K562 (cell line): ENCODE measurements around the gene SYT15.
"Not testable (repeated sequence)": the region's sequence is repeated elsewhere in the genome, so short reads cannot be mapped to it uniquely, and the experiment has no call there.

Experiments
- CHD2 ChIP-seq: IDR thresholded peaks from 2 replicates; pipeline ENCODE4 v1.6.1; 2011; ENCODE audit warnings: low read depth, low read length
- CTCF ChIP-seq, 3 experiments: IDR thresholded peaks in 2 of 3; conservative IDR thresholded peaks in 1 of 3; 2 replicates each; pipeline ENCODE4 v1.5.1; 2011 to 2012; ENCODE audit warnings: low read length in 3 of 3, mild to moderate bottlenecking in 3 of 3, control low read depth in 2 of 3, improper control_type of control experiment in 1 of 3, inconsistent platforms in 1 of 3, low read depth in 1 of 3, mixed read lengths in 1 of 3, moderate library complexity in 1 of 3; ENCODE audit not compliant: insufficient read depth in 2 of 3
- FOXM1 ChIP-seq, 2 experiments: fragments of 450-650 bp in 1 of 2; sonication (generic) in 1 of 2; formaldehyde crosslinking in 1 of 2; IDR thresholded peaks; 2 replicates each; pipeline versions ENCODE4 v1.6.1 to v1.9.0; 2017 to 2022; ENCODE audit warnings: low read depth in 2 of 2, mild to moderate bottlenecking in 2 of 2, missing genetic modification reagents in 1 of 2, moderate library complexity in 1 of 2
- GATAD2A ChIP-seq: fragments of 450-650 bp; IDR thresholded peaks from 2 replicates; pipeline ENCODE4 v1.6.1; 2017
- JUN ChIP-seq, 2 experiments: sonication (generic) in 1 of 2; formaldehyde crosslinking in 1 of 2; IDR thresholded peaks; 2 replicates each; pipeline versions ENCODE4 v1.6.1 to v1.8.0; 2012 to 2022; ENCODE audit warnings: borderline replicate concordance in 2 of 2, mild to moderate bottlenecking in 2 of 2, improper control_type of control experiment in 1 of 2, low read depth in 1 of 2, low read length in 1 of 2, missing genetic modification reagents in 1 of 2
- KLF16 ChIP-seq: IDR thresholded peaks from 2 replicates; pipeline ENCODE4 v1.6.1; 2016; ENCODE audit warnings: antibody characterized with exemption
- MAFK ChIP-seq: IDR thresholded peaks from 2 replicates; pipeline ENCODE4 v1.6.1; 2011; ENCODE audit warnings: low read length, improper control_type of control experiment
- NR3C1 ChIP-seq: sonication (generic); formaldehyde crosslinking; IDR thresholded peaks from 2 replicates; pipeline ENCODE4 v1.8.1; 2022; ENCODE audit warnings: missing genetic modification reagents
- RERE ChIP-seq: sonication (generic); formaldehyde crosslinking; IDR thresholded peaks from 2 replicates; pipeline ENCODE4 v1.8.0; 2023; ENCODE audit warnings: missing genetic modification reagents, mild to moderate bottlenecking, borderline replicate concordance
- SMAD3 ChIP-seq: fragments of 450-650 bp; formaldehyde crosslinking; conservative IDR thresholded peaks from 2 replicates; pipeline ENCODE4 v1.4.0; 2020; ENCODE audit warnings: mild to moderate bottlenecking
- SP2 ChIP-seq: IDR thresholded peaks from 2 replicates; pipeline ENCODE4 v1.6.1; 2011; ENCODE audit warnings: mild to moderate bottlenecking, low read depth, low read length, moderate library complexity; ENCODE audit not compliant: poor library complexity, severe bottlenecking; ENCODE audit errors: extremely low read depth
- ZBTB33 ChIP-seq: sonication (generic); formaldehyde crosslinking; IDR thresholded peaks from 2 replicates; pipeline ENCODE4 v1.8.1; 2023; ENCODE audit warnings: mild to moderate bottlenecking, missing genetic modification reagents
- ZKSCAN8 ChIP-seq: fragments of 200-800 bp; sonication (Bioruptor generic); IDR thresholded peaks from 2 replicates; pipeline ENCODE4 v1.6.1; 2016; ENCODE audit warnings: missing genetic modification characterization, missing compliant biosample characterization
- ZNF609 ChIP-seq: sonication (generic); formaldehyde crosslinking; IDR thresholded peaks from 2 replicates; pipeline ENCODE4 v1.8.1; 2023; ENCODE audit warnings: missing genetic modification reagents, mild to moderate bottlenecking, borderline replicate concordance

- TF ChIP-seq CTCF (IDR thresholded peaks at IDR 0.05 in 2 of 3, conservative IDR thresholded peaks at IDR 0.05 in 1 of 3; ENCODE audit: insufficient read depth in 2 of 3, low read depth in 1 of 3, low read length in 3 of 3); ZKSCAN8 (CRISPR knock-in tag); SMAD3 (CRISPR knock-in tag); CHD2; FOXM1 (IDR thresholded peaks at IDR 0.05; ENCODE audit: low read depth); FOXM1 (CRISPR knock-in tag; IDR thresholded peaks at IDR 0.05; ENCODE audit: low read depth); ZBTB33; ZNF609 (CRISPR knock-in tag); JUN (IDR thresholded peaks at IDR 0.05; ENCODE audit: borderline replicate concordance, low read depth, low read length); JUN (CRISPR knock-in tag; IDR thresholded peaks at IDR 0.05; ENCODE audit: borderline replicate concordance); KLF16; RERE; MAFK; NR3C1 (CRISPR knock-in tag); GATAD2A; SP2: not testable (repeated sequence)
Observed at GRCh38 chr10:46589589-46589988, 10.7 kb downstream of the SYT15 start.
